ENCODE data around the gene TBC1D20. TPM values are rescaled to one million over a fixed set of nuclear protein-coding genes. Genes with fewer than 3 reads are reported as not detected.
"Not testable (repeated sequence)": the region's sequence is repeated elsewhere in the genome, so short reads cannot be mapped to it uniquely, and the experiment has no call there.

The TBC1D20 gene
- total RNA-seq, 1 experiment from 2014 or later = 20.1 TPM

DNA sequence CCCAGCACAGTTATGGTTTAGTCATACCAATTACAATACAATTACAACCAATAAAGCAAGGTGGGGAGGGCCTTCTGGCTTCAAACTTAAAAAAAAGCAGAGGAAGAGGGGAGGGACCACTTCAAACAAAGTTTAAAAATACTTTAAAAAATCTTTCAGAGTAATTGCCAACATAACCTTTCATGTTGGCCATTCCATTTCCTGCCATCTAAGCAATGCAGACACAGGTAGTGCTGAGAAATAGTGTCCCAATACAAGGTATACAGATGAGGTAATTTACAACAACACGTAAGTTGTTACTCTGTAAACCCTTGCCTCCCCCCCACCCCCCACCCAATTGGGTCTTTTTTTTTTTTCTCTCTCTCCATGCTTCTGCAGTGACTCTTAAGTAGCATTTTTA lies 18.8 kb upstream of the TBC1D20 start:
- Histone ChIP-seq H3K4me3 (no peak overlapping the region), H3K27ac (no peak overlapping the region), H3K9me3 (replicated peaks) (no peaks in the 10 kb centered on the region), H3K27me3 (replicated peaks) (no peaks in the 10 kb centered on the region), H3K4me1 (replicated peaks) (no peaks in the 10 kb centered on the region), H3K36me3 (peaks cover 67% of the 10 kb centered on the region)
- DNase-seq (ENCODE audit: low read depth in 1 of 2, low spot score in 2 of 2) = no peak

DNA sequence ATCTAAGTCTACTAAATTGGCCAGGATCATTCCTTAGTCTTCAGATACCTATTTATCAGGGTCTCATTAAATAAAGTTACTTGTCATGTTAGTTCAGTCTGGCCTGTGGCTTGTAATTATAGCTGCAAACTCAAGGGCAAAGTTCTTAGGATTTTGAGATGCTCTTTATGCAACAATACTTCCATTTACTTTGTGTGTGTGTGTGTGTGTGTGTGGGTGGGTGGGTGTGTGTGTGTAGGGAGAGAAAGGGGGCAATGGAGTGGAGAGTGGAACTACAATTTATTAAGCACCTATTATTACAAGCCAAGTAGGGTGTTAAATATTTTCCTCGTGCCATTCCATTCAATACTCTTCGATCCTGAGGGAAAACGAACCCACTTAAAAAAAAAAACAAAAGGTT lies 17.7 kb upstream of the TBC1D20 start:
- Histone ChIP-seq H3K27me3 (replicated peaks) (no peaks in the 10 kb centered on the region), H3K4me3 (no peak overlapping the region), H3K36me3 (peaks cover 56% of the 10 kb centered on the region), H3K9me3 (replicated peaks) (no peaks in the 10 kb centered on the region), H3K4me1 (replicated peaks) (no peaks in the 10 kb centered on the region), H3K27ac (no peak overlapping the region)
- DNase-seq (ENCODE audit: low read depth in 1 of 2, low spot score in 2 of 2) = no peak

DNA sequence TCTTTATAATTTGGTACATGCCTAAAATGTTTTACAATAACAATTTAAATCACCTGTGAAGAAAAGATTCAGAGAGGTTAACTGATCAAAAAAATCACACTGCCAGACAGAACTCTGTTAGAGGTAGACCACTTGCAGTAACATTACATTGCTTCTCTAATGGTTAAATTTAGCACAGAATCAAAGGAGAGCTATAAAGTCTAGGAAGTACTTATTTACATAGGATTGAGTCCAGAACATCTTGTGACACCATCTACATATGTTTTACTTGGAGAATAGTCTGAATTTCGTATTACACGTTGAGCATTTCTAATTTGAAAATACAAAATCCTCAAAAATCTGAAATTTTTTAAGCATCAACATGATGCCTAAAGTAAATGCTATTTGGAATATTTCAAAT lies 17.2 kb upstream of the TBC1D20 start:
- Histone ChIP-seq H3K27ac (no peak overlapping the region), H3K4me1 (replicated peaks) (no peaks in the 10 kb centered on the region), H3K27me3 (replicated peaks) (no peaks in the 10 kb centered on the region), H3K4me3 (no peak overlapping the region), H3K9me3 (replicated peaks) (no peaks in the 10 kb centered on the region), H3K36me3 (peaks cover 53% of the 10 kb centered on the region)
- no peak for DNase-seq (ENCODE audit: low read depth in 1 of 2, low spot score in 2 of 2)

GRCh38 chr20:478949-479429 lies 16.7 kb upstream of the TBC1D20 start:
- Histone ChIP-seq H3K36me3 (peaks cover 48% of the 10 kb centered on the region), H3K4me3 (no peak overlapping the region), H3K27ac (no peak overlapping the region), H3K9me3 (replicated peaks) (no peaks in the 10 kb centered on the region), H3K27me3 (replicated peaks) (no peaks in the 10 kb centered on the region), H3K4me1 (replicated peaks) (no peaks in the 10 kb centered on the region)
- peak in 1 of 2 experiments; percentile 47 for DNase-seq (ENCODE audit: low read depth in 1 of 2, low spot score in 2 of 2)

DNA sequence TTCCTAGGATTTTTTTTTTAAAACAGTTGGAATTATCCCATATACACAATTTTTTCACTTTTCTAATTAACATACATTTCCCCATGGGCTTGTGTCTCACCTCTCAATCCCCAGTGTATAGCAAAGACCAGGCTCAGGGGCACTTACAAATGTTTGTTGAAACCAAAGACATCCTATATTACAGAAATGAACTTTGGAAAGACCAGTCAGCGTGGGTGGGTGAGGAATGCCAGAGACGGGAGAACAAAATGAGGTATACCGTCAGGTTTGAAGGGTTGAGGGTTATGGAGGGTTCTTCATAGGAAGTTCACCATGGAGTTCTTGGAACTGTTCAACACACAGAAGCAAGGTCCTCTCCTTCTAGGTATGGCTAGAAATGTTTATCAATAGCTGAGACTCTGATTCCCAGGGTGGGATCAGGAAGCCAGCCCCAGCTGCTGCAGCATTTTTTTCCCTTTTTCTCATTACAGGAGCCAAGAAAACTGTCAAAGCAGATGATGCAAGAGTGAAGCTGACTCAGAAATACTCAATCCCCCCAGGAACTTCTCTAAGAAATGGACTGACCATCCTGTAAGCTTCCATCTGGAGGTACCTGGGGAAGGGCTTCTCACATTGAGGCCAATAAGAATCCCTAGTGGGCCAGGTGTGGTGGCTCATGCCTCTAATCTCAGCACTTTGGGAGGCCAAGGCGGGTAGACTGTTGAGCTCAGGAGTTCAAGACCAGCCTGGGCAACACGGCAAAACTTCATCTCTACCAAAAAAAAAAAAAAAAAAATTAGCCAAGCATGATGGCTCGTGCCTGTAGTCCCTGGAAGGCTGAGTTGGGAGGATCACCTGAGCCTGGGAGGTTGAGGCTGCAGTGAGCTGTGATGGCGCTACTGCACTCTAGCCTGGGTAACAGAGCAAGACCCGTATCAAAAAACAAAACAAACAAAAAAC lies 15.9 kb upstream of the TBC1D20 start:
- DNase-seq (ENCODE audit: low read depth in 1 of 2, low spot score in 2 of 2) = no peak
- Histone ChIP-seq H3K4me3 (no peak overlapping the region), H3K27ac (no peak overlapping the region)

GRCh38 chr20:476561-477249 lies 14.4 kb upstream of the TBC1D20 start:
- H3K27me3 ChIP-seq (replicated peaks); H3K4me1 ChIP-seq (replicated peaks); H3K4me3 ChIP-seq; H3K9me3 ChIP-seq (replicated peaks); H3K27ac ChIP-seq; DNase-seq (ENCODE audit: low read depth in 1 of 2, low spot score in 2 of 2): not testable (repeated sequence)
- H3K36me3 ChIP-seq = peaks cover 25% of the 10 kb centered on the region

More for the DNA sequence above, 15.9 kb upstream of the TBC1D20 start:
- Histone ChIP-seq H3K4me1 (replicated peaks) (no peaks in the 10 kb centered on the region), H3K27me3 (replicated peaks) (no peaks in the 10 kb centered on the region), H3K9me3 (replicated peaks) (no peaks in the 10 kb centered on the region), H3K36me3 (peaks cover 41% of the 10 kb centered on the region)

DNA sequence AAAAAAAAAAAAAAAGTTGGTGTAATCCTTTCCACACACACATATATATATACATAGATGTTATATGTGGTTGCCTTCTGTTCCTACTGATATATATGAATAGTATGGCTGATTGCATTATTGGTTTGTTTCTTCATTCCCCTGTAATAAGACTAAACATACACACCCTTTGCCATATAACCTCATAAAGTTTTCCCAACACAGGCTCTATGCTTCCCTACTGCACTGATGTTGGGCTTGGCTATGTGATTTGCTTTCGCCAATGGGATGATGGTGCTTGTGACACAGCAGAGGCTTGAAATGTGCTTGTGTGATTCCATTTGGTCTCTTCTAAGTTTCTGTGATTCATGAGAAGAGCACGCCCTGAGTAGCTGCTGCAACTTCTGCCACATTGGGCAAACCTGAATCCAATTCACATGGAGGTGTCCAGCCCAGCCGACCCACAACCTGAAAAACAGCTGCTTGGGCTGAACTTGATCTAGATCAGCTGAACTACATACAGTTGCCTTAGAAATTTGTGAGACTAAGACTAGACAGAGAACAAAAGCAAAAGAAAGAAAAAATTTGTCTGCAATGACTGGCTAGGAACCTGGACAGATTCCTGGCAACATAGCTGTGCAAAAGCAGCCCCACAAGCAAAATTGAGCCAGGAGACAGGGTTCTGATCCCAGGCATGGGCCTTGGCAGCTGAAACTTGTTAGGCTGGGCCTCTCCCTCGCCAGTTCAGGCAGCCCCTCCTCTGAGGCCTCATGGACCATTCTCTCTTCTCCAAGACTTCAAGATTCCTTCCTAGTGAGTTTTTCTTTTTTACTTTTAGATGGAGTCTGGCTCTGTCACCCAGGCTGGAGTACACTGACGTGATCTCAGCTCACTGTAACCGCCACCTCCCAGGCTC lies 13.4 kb upstream of the TBC1D20 start:
- Histone ChIP-seq H3K36me3 (peaks cover 22% of the 10 kb centered on the region), H3K27me3 (replicated peaks) (no peaks in the 10 kb centered on the region; the same call in 1 of the 2 replicates), H3K4me1 (replicated peaks) (no peaks in the 10 kb centered on the region), H3K9me3 (replicated peaks) (no peaks in the 10 kb centered on the region; the same call in 1 of the 2 replicates), H3K27ac (no peak overlapping the region), H3K4me3 (no peak overlapping the region)
- no peak for DNase-seq (ENCODE audit: low read depth in 1 of 2, low spot score in 2 of 2)

- Histone ChIP-seq H3K9me3 (replicated peaks) (peaks cover 4% of the 10 kb centered on the region; the same call in 1 of the 2 replicates), H3K36me3 (peaks cover 22% of the 10 kb centered on the region), H3K27ac (no peak overlapping the region), H3K4me3 (no peak overlapping the region), H3K4me1 (replicated peaks) (no peaks in the 10 kb centered on the region), H3K27me3 (replicated peaks) (no peaks in the 10 kb centered on the region; the same call in 1 of the 2 replicates)
- DNase-seq (ENCODE audit: low read depth in 1 of 2, low spot score in 2 of 2) = no peak
Observed at GRCh38 chr20:474581-474980, 12.2 kb upstream of the TBC1D20 start.

- Histone ChIP-seq H3K27me3 (replicated peaks) (no peaks in the 10 kb centered on the region; the same call in 1 of the 2 replicates), H3K4me1 (replicated peaks) (no peaks in the 10 kb centered on the region), H3K36me3 (peaks cover 6% of the 10 kb centered on the region; the same call in 1 of the 2 replicates), H3K27ac (no peak overlapping the region), H3K4me3 (no peak overlapping the region), H3K9me3 (replicated peaks) (peaks cover 4% of the 10 kb centered on the region; the same call in 1 of the 2 replicates)
- no peak for DNase-seq (ENCODE audit: low read depth in 1 of 2, low spot score in 2 of 2)
Observed at GRCh38 chr20:472889-473292, 10.6 kb upstream of the TBC1D20 start.

DNA sequence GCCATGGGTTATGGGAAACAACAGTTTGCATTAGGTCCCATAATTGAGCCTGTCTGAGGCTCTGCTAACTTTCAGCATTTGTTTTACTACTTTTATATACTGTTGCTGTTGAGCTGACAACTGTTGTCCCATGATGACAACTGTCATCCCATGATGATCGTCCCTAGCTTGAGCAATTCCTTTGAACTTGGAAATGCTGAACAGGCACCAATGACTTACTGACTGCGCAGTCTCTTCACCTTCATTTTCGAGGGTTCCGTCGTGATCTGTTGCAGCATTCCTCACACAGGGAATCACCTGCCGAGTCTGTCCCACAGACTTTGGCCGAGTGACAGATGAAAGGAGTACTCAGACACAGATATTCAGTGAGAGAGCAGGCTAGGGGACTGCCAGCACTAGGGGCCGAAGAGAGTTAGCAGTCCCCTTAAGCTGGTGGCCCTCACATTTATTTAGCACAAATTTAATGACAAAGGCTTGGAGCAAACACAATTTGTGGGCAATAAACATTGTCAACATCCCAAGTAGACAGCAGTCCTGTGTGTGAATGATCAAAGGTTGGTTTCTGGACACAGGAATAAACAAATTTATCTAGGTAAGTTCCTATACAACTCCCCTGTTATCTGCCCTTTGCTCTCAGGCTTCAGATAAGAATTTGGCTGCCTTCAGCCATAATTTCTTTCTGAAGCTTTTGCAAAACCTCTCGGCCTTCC lies 10.0 kb upstream of the TBC1D20 start:
- DNase-seq (ENCODE audit: low read depth in 1 of 2, low spot score in 2 of 2) = no peak
- Histone ChIP-seq H3K4me1 (replicated peaks) (no peaks in the 10 kb centered on the region), H3K27me3 (replicated peaks) (no peaks in the 10 kb centered on the region; the same call in 1 of the 2 replicates), H3K27ac (no peak overlapping the region), H3K9me3 (replicated peaks) (peaks cover 4% of the 10 kb centered on the region; the same call in 1 of the 2 replicates), H3K36me3 (no peaks in the 10 kb centered on the region), H3K4me3 (no peak overlapping the region)

GRCh38 chr20:469746-470490 lies 7.6 kb upstream of the TBC1D20 start:
- H3K27me3 ChIP-seq (replicated peaks) = peaks cover under 1% of the 10 kb centered on the region
- no peaks in the 10 kb centered on the region for H3K36me3 ChIP-seq
- no peaks in the 10 kb centered on the region for H3K4me1 ChIP-seq (replicated peaks)
- no peak overlapping the region for H3K27ac ChIP-seq
- H3K4me3 ChIP-seq = no peak overlapping the region
- H3K9me3 ChIP-seq (replicated peaks) = peaks cover 4% of the 10 kb centered on the region; the same call in 1 of the 2 replicates
- DNase-seq (ENCODE audit: low read depth in 1 of 2, low spot score in 2 of 2) = no peak

- DNase-seq (ENCODE audit: low read depth in 1 of 2, low spot score in 2 of 2) = no peak
- Histone ChIP-seq H3K4me3 (no peak overlapping the region), H3K27me3 (replicated peaks) (peaks cover 3% of the 10 kb centered on the region), H3K36me3 (no peaks in the 10 kb centered on the region), H3K4me1 (replicated peaks) (peaks cover 3% of the 10 kb centered on the region), H3K27ac (no peak overlapping the region), H3K9me3 (replicated peaks) (peaks cover 4% of the 10 kb centered on the region; the same call in 1 of the 2 replicates)
Observed at GRCh38 chr20:467755-468154, 5.4 kb upstream of the TBC1D20 start.
